GM12878 (cell line): ENCODE measurements around the gene CABP7. TPM values are rescaled to one million over a fixed set of nuclear protein-coding genes. Genes with fewer than 3 reads are reported as not detected.

ENCODE experiments used
- ATAC-seq: fragments of 200-7000 bp; cut with Tn5 transposase; 3 replicates; pipeline ENCODE4 v1.9.1; 2020; ENCODE audit warnings: mild to moderate bottlenecking, moderate library complexity
- BruUV-seq: library from RNA; stranded (reverse); fragments of 400-500 nt; replicated peaks from 2 replicates; lab custom pipeline; 2021; lab: Mats Ljungman, UMichigan
- CTCF ChIA-PET: fragments of 300-600 bp; sonication (Branson Sonifier 250); formaldehyde crosslinking; extraction: SDS; loops from one replicate; lab custom pipeline; 2021; ENCODE audit warnings: inconsistent platforms; lab: Yijun Ruan, JAX
- POLR2A ChIA-PET: fragments of 350-600 bp; formaldehyde crosslinking; extraction: SDS; loops from one replicate; lab custom pipeline; 2021; ENCODE audit warnings: inconsistent platforms; lab: Charles Lee
- RAD21 ChIA-PET: fragments of 300-600 bp; sonication (Branson Sonifier 250); formaldehyde crosslinking; loops from one replicate; lab custom pipeline; 2023; ENCODE audit warnings: antibody characterized with exemption; ENCODE audit not compliant: unreplicated experiment; lab: Charles Lee
- SMC1A ChIA-PET: fragments of 300-600 bp; sonication (Branson Sonifier 250); formaldehyde crosslinking; loops from one replicate; lab custom pipeline; 2023; ENCODE audit not compliant: unreplicated experiment, uncharacterized antibody; lab: Charles Lee
- DNase-seq: peaks from one replicate; pipeline ENCODE4 v3.0.0-alpha.2; 2011; ENCODE audit warnings: low read depth, low spot score
- FAIRE-seq: peaks from 3 replicates; lab custom pipeline; 2011; peaks lifted over from hg19 to GRCh38; lab: Jason Lieb, UNC
- H2AFZ ChIP-seq: 2 replicates; pipeline ENCODE4 v1.6.0; 2011; ENCODE audit warnings: low read depth, low read length, control low read depth; ENCODE audit not compliant: control insufficient read depth
- H3K27ac ChIP-seq: 2 replicates; pipeline ENCODE4 v1.5.1; 2011; ENCODE audit warnings: control low read depth; ENCODE audit not compliant: control insufficient read depth, insufficient read depth
- H3K27me3 ChIP-seq, 2 experiments: replicated peaks in 1 of 2; 2 replicates each; pipeline versions ENCODE4 v1.6.0 to v1.6.1; 2011; ENCODE audit warnings: low read length in 1 of 2; ENCODE audit not compliant: control insufficient read depth in 2 of 2, insufficient read depth in 2 of 2
- H3K36me3 ChIP-seq, 2 experiments: 2 replicates each; pipeline ENCODE4 v1.5.1; 2011; ENCODE audit warnings: low read length in 1 of 2; ENCODE audit not compliant: control insufficient read depth in 2 of 2, insufficient read depth in 2 of 2
- H3K4me1 ChIP-seq: 2 replicates; pipeline ENCODE4 v1.6.1; 2011; ENCODE audit warnings: mild to moderate bottlenecking, low read length, moderate library complexity, mixed read lengths; ENCODE audit not compliant: control insufficient read depth, insufficient read depth
- H3K4me2 ChIP-seq: 2 replicates; pipeline ENCODE4 v1.6.0; 2011; ENCODE audit warnings: control low read depth; ENCODE audit not compliant: control insufficient read depth, insufficient read depth
- H3K4me3 ChIP-seq: fragments of 200-600 bp; sonication (generic); 2 replicates; pipeline ENCODE4 v1.5.1; 2016
- H3K79me2 ChIP-seq: 2 replicates; pipeline ENCODE4 v1.6.0; 2011; ENCODE audit warnings: low read length; ENCODE audit not compliant: control insufficient read depth, insufficient read depth
- H3K9ac ChIP-seq: 2 replicates; pipeline ENCODE4 v1.8.0; 2011; ENCODE audit warnings: low read length, control low read depth, mixed read lengths; ENCODE audit not compliant: control insufficient read depth, insufficient read depth
- H3K9me3 ChIP-seq: replicated peaks from 3 replicates; pipeline ENCODE4 v1.5.1; 2011; ENCODE audit warnings: mild to moderate bottlenecking, low read length; ENCODE audit not compliant: control insufficient read depth, insufficient read depth
- H4K20me1 ChIP-seq: 2 replicates; pipeline ENCODE4 v1.6.0; 2011; ENCODE audit not compliant: control insufficient read depth, insufficient read depth
- ZZZ3 ChIP-seq: IDR thresholded peaks from 2 replicates; pipeline ENCODE4 v1.6.1; 2011; ENCODE audit warnings: low read depth; ENCODE audit not compliant: control insufficient read depth, insufficient read length
- WGBS: methylation state at CpG from one replicate; pipeline ENCODE4 v1.1.6; 2016; ENCODE audit warnings: low lambda C conversion rate; ENCODE audit not compliant: insufficient replicate concordance, insufficient coverage; ENCODE audit errors: missing lambda C conversion rate; 5-methylcytosine and 5-hydroxymethylcytosine counted together
- in situ Hi-C: fragments of 300-500 bp; cut with MboI; formaldehyde crosslinking; loops from 9 replicates; pipeline ENCODE4 v1.14.3; 2018; ENCODE audit warnings: mixed read lengths
- intact Hi-C: fragments of 100-400 bp; cut with micrococcal nuclease; formaldehyde crosslinking; loops from one replicate; pipeline ENCODE4 v1.14.2; 2022; ENCODE audit not compliant: unreplicated experiment
- polyA plus RNA-seq, 11 experiments: library from polyadenylated mRNA; depleted of rRNA in 4 of 11; unstranded in 6 of 11; stranded (reverse) in 5 of 11; fragments of >200 nt; fragmentation: Nextera tagmentation in 4 of 11; fragmentation: Illumina TruSeq in 1 of 11; extraction: Ambion mirVana in 4 of 11; extraction: Trizol in 1 of 11; gene quantifications; 1 replicate in 1 of 11; 2 replicates in 10 of 11; pipeline versions ENCODE4 v1.2.1 to v1.2.3, GENCODE V29; 2011 to 2016; ENCODE audit warnings: inconsistent platforms in 2 of 11, missing spikeins in 2 of 11, low read depth in 1 of 11
- total RNA-seq, 4 experiments: library from RNA; depleted of rRNA in 3 of 4; stranded (reverse); fragments of >200 nt in 3 of 4; fragmentation: Illumina TruSeq in 1 of 4; extraction: Trizol in 1 of 4; gene quantifications; 2 replicates each; pipeline versions ENCODE4 v1.2.1 to v1.2.3, GENCODE V29; 2013 to 2021
- TF ChIP-seq, protein P1 (sequence below): fragments of 150-350 bp; IDR thresholded peaks from 2 replicates; pipeline ENCODE4 v1.6.1; 2016; ENCODE audit warnings: low read depth, low read length

The CABP7 gene
- total and polyA plus RNA-seq, 10 of the 15 experiments (the other 5 are each of a cell fraction or from before 2014, with no cell fraction given): 0.02 to 0.18 (median 0.05) TPM; not detected in 5

DNA sequence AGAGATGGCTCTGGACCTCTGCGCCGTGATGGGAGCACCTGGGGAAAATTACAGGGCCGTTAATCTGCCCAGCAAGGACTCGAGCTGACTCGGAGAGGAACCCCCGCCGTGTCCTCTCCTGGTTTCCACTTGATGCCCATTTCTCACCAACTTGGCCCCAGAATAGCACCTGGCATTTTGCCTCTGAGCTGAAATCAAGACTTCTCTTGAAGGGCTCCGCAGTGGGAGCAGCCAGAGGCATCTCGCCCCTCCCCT, 19.0 kb upstream of the CABP7 start:
- BruUV-seq: no TSS peak
- no peak overlapping the region for H3K4me3 ChIP-seq
- H3K27ac ChIP-seq: no peak overlapping the region
- no peaks in the 10 kb centered on the region for H3K79me2 ChIP-seq
- no peaks in the 10 kb centered on the region for H3K27me3 ChIP-seq
- H3K9ac ChIP-seq: no peak overlapping the region
- H3K36me3 ChIP-seq: 0 out of 4 replicates have a peak, but pooled peaks cover 0 to 1% of the 10 kb centered on the region in 2 experiments
- in situ Hi-C loops: no loop called here
- 84% methylated on average over 9 of the region's 9 CpGs for WGBS
- RAD21 ChIA-PET: interaction anchor here (0.6 to 1.2 kb wide), 2 partner anchors 58 to 304 kb away, joined by 3 to 4 read pairs; no protein-coding TSS in a partner anchor
- DNase-seq (no peak), FAIRE-seq (no peak), ATAC-seq (no peak)
- SMC1A ChIA-PET: interaction anchor here (1.1 to 1.2 kb wide), 3 partner anchors 11 to 378 kb away, joined by 3 read pairs; no protein-coding TSS in a partner anchor
- intact Hi-C loops: no loop called here
- no peaks in the 10 kb centered on the region for H3K9me3 ChIP-seq
- CTCF ChIA-PET: interaction anchor here (1.0 to 1.2 kb wide), 2 partner anchors 19 to 304 kb away, joined by 4 to 10 read pairs; no protein-coding TSS in a partner anchor
- H3K4me2 ChIP-seq: no peak overlapping the region
- no peak overlapping the region for H2AFZ ChIP-seq
- TF ChIP-seq ZZZ3: no peak
- TF ChIP-seq, protein P1, sequence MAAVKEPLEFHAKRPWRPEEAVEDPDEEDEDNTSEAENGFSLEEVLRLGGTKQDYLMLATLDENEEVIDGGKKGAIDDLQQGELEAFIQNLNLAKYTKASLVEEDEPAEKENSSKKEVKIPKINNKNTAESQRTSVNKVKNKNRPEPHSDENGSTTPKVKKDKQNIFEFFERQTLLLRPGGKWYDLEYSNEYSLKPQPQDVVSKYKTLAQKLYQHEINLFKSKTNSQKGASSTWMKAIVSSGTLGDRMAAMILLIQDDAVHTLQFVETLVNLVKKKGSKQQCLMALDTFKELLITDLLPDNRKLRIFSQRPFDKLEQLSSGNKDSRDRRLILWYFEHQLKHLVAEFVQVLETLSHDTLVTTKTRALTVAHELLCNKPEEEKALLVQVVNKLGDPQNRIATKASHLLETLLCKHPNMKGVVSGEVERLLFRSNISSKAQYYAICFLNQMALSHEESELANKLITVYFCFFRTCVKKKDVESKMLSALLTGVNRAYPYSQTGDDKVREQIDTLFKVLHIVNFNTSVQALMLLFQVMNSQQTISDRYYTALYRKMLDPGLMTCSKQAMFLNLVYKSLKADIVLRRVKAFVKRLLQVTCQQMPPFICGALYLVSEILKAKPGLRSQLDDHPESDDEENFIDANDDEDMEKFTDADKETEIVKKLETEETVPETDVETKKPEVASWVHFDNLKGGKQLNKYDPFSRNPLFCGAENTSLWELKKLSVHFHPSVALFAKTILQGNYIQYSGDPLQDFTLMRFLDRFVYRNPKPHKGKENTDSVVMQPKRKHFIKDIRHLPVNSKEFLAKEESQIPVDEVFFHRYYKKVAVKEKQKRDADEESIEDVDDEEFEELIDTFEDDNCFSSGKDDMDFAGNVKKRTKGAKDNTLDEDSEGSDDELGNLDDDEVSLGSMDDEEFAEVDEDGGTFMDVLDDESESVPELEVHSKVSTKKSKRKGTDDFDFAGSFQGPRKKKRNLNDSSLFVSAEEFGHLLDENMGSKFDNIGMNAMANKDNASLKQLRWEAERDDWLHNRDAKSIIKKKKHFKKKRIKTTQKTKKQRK: no peak
- H3K4me1 ChIP-seq: 0 out of 2 replicates have a peak, but pooled peaks cover 3% of the 10 kb centered on the region
- POLR2A ChIA-PET: no interaction called here
- no peaks in the 10 kb centered on the region for H4K20me1 ChIP-seq
